Dermis microvascular lymphatic vessel endothelial cell (primary cell): ENCODE data around the gene CTCF. TPM values are rescaled to one million over a fixed set of nuclear protein-coding genes. Genes with fewer than 3 reads are reported as not detected.

Experiments
- DNase-seq, 2 donors: peaks; one replicate each; pipeline versions ENCODE4 v3.0.0 to v3.0.0-alpha.2; 2010; ENCODE audit warnings: low read depth in 2 of 2
- total RNA-seq: library from RNA; depleted of rRNA; stranded (reverse); fragments of >200 nt; gene quantifications from 2 replicates; pipeline ENCODE4 v1.2.1, GENCODE V29; 2014

Gene CTCF
- total RNA-seq, 1 donor from 2014 or later = 22.6 TPM

DNA sequence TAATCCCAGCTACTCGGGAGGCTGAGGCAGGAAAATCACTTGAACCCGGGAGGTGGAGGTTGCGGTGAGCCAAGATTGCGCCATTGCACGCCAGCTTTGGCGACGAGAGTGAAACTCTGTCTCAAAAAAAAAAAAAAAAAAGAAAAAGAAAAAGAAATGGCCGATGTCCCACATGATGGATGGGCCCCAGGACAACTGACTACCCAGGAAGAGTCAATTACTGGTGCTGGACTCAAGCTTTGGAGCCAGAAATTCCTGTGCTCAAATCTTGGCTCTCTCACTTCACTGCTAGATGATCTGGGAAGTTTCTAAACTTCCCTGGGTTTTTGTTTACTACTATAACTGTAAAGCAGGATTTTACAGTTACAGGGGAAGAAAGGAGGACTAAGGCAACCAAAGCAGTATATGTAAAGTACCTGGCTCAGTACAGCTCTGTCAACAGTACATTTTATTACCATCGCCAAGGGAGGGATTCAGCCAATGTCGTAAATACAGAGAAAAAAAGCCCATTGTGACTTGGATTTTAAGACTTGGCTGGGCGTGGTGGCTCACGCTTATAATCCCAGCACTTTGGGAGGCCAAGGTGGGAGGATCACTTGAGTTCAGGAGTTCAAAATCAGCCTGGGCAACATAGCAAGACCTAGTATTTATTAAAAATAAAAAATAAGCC, 116.2 kb downstream of the CTCF start:
- DNase-seq = no peak

DNA sequence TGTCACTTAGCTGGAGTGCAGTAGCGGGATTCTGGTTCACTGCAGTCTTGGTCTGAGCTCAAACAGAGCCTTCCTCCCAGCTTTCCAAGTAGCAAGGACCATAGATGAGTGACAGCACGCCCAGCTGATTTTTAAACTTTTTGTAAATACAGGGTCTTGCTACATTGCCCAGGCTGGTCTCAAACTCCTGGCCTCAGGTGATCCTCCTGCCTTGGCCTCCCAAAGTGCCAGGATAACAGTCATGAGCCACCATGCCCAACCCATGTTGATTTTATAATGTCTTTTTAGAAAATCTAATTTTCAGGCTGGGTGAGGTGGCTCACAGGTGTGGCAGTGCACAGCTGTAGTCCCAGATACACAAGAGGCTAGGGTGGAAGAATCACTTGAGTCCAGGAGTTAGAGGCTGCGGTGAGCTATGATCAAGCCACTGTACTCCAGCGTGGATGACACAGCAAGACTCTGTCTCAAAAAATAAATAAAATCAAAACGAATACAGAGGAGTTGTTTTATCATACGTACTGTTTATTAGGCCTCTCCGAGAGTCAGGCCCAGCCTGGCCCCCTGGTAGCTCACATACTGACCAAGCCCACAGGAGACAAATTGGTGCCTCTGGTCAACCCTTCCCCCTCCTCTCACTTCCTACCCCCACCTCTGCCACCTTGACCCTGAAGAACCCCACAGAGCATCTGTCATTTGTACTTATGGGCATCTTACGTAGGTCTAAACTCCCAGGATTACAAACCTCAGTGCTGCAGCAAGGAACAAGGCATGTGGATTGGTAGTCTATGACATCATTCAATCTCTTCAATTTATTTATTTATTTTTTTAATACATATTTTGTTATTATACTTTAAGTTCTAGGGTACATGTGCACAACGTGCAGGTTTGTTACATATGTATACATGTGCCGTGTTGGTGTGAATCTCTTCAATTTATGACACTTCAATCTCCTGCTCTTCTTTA, 117.9 kb downstream of the CTCF start:
- no peak for DNase-seq

DNA sequence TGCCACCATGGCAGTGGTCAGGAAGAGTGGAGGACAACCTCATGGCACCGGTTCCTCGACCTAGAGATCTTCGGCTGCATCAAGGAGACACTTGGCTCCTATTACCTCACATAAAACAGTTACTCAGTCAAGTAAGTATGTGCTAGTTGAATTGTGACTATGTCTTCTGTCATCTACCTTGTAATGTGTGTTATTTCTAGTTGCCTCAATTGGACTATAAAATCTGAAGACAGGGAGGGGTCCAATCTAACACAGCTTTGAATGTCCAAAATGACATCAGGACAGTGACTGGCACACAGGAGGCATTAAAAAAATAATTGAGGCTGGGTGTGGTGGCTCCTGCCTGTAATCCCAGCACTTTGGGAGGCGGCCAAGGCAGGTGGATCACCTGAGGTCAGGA, 121.4 kb downstream of the CTCF start:
- DNase-seq = no peak

DNA sequence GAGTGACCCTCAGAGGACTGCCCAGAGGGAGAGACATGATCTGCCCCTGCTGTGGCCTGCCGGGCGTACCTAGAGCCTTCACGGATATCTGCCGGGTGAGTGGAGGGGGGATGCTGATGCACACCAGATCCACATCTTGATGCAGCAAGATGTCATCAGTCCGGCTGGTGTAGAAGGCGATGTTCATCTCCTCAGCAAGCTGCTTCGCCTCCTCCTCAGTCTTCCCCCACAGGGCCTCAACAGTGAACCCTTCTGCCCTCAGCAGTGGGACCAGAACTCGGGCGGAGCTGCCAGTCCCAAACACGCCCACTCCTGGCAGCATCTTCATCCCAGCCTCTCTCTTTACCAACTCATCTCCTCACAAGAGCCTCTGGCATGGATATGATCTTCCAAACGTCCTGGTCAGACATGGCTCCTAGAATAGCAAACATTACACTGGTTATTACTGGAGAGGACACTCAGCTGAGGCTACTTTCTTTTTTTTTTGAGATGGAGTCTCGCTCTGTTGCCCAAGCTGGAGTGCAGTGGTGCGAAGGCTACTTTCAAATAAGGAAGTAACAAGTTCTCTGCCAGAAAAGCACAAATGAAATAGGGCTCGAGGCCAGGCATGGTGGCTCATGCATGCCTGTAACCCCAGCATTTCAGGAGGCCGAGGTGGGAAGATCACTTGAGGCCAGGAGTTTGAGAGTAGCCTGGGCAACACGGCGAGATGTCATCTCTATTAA, 123.2 kb downstream of the CTCF start:
- no peak for DNase-seq

Other genes starting within 250 kb of the CTCF start
- under 0.01 TPM in 1 of 2 replicates, not detected in the other for gene KCTD19, start 235.8 kb upstream of the CTCF start, total RNA-seq
- gene LRRC36, start 235.7 kb upstream of the CTCF start, total RNA-seq = under 0.01 and 0.13 TPM in 2 replicates
- gene TPPP3, start 169.0 kb upstream of the CTCF start, total RNA-seq = under 0.01 TPM in 2 replicates
- gene ZDHHC1, start 146.0 kb upstream of the CTCF start, total RNA-seq = 3.1 and 6.4 TPM in 2 replicates
- gene HSD11B2, start 131.4 kb upstream of the CTCF start, total RNA-seq = not detected in 2 replicates
- 86.7 and 153 TPM in 2 replicates for gene ATP6V0D1, start 81.4 kb upstream of the CTCF start, total RNA-seq
- not detected in 2 replicates for gene AGRP, start 79.0 kb upstream of the CTCF start, total RNA-seq
- gene RIPOR1, start 33.7 kb upstream of the CTCF start, total RNA-seq = 25.0 and 44.0 TPM in 2 replicates
- gene CARMIL2, start 82.6 kb downstream of the CTCF start, total RNA-seq = 0.26 and 0.63 TPM in 2 replicates
- gene ACD, start 97.7 kb downstream of the CTCF start, total RNA-seq = 10.5 and 11.4 TPM in 2 replicates
- 2.0 and 2.3 TPM in 2 replicates for gene PARD6A, start 98.4 kb downstream of the CTCF start, total RNA-seq
- 11.4 and 12.9 TPM in 2 replicates for gene ENKD1, start 104.2 kb downstream of the CTCF start, total RNA-seq
- gene C16orf86, start 104.3 kb downstream of the CTCF start, total RNA-seq = 3.2 and 3.3 TPM in 2 replicates
- 49.2 and 78.0 TPM in 2 replicates for gene GFOD2, start 156.8 kb downstream of the CTCF start, total RNA-seq
- gene RANBP10, start 244.0 kb downstream of the CTCF start, total RNA-seq = 5.0 and 11.4 TPM in 2 replicates
- 0.26 and 0.51 TPM in 2 replicates for gene TSNAXIP1, start 244.4 kb downstream of the CTCF start, total RNA-seq